NCI-H69 (cell line): ENCODE results near the gene XIST.
"Not testable (repeated sequence)": the region's sequence is repeated elsewhere in the genome, so short reads cannot be mapped to it uniquely, and the experiment has no call there.

Experiments used
- DNase-seq: peaks from one replicate; lab custom pipeline; 2025; lab: John Stamatoyannopoulos, UW

XIST gene

DNA sequence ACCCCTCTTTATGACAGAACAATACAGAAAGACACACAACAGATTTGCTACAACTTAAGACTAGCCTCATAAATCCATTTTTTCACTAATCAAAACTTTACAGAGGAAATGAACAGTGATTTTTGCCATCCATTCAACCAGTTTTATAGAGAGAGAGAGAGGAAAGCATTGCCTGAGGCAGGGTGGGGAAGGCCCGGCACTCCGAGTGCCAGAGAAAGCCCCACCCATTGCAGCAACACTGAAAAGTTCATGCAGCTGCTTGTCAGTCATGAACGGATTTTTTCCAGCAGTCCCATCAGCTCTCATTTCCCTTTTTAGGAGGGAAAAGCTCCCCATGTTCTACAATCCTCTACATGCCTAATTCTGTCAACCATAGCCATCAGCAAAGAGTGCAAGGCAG lies 52.6 kb downstream of the XIST start:
- no peak for DNase-seq

GRCh38 chrX:73792511-73792910 lies 60.0 kb downstream of the XIST start:
- not testable (repeated sequence) for DNase-seq

- no peak for DNase-seq
Observed at GRCh38 chrX:73785493-73785892, 67.0 kb downstream of the XIST start.
